WTC11 (cell line): Measurements from ENCODE around the gene MBD3L3.

ENCODE experiments used
- AFF4 ChIP-seq: sonication (generic); formaldehyde crosslinking; IDR thresholded peaks from 2 replicates; pipeline ENCODE4 v1.8.1; 2023; ENCODE audit warnings: mild to moderate bottlenecking, missing genetic modification reagents, borderline replicate concordance
- CTCF ChIP-seq: fragments of 200-600 bp; IDR thresholded peaks from 2 replicates; pipeline ENCODE4 v1.8.0; 2022; ENCODE audit warnings: antibody characterized with exemption
- E2F1 ChIP-seq: sonication (generic); formaldehyde crosslinking; IDR thresholded peaks from 2 replicates; pipeline ENCODE4 v1.8.0; 2022; ENCODE audit warnings: mild to moderate bottlenecking, missing genetic modification reagents
- ELF4 ChIP-seq: sonication (generic); formaldehyde crosslinking; IDR thresholded peaks from 2 replicates; pipeline ENCODE4 v1.8.1; 2022; ENCODE audit warnings: low read depth, mild to moderate bottlenecking, moderate library complexity, missing genetic modification reagents
- GABPB1 ChIP-seq: sonication (generic); formaldehyde crosslinking; IDR thresholded peaks from 2 replicates; pipeline ENCODE4 v1.8.1; 2023; ENCODE audit warnings: mild to moderate bottlenecking, missing genetic modification reagents
- USF2 ChIP-seq: sonication (generic); formaldehyde crosslinking; IDR thresholded peaks from 2 replicates; pipeline ENCODE4 v1.8.1; 2023; ENCODE audit warnings: mild to moderate bottlenecking, missing genetic modification reagents, moderate library complexity
- TF ChIP-seq, protein P1 (sequence below): sonication (generic); formaldehyde crosslinking; IDR thresholded peaks from 2 replicates; pipeline ENCODE4 v1.8.0; 2022; ENCODE audit warnings: mild to moderate bottlenecking, missing genetic modification reagents
- TF ChIP-seq, protein P2 (sequence below): sonication (generic); formaldehyde crosslinking; IDR thresholded peaks from 2 replicates; pipeline ENCODE4 v1.8.0; 2022; ENCODE audit warnings: mild to moderate bottlenecking, missing genetic modification reagents

DNA sequence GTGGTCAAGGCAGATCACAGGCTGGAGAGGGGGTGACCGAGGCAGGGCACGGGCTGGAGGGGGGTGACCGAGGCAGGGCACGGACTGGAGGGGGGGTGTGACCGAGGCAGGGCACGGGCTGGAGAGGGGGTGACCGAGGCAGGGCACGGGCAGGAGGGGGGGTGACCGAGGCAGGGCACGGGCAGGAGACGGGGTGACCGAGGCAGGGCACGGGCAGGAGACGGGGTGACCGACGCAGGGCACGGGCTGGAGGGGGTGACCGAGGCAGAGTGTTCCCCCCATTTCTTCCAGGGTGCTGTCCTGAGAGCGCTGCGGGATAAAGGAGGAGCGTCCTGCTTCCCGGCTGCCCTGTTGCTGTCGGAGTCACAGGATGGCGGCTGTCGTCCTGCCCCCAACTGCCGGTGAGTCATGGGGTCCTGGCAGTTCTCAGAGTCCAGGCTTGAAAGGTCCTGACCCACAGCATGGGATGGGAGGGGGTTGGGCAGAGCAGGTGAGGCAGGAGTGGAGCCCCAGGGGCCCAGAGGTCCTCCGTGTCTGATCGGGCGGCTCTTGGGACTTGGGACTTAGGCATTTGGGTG, 16.3 kb upstream of the MBD3L3 start:
- TF ChIP-seq CTCF (no peak), USF2 (CRISPR knock-in tag) (no peak), E2F1 (no peak), GABPB1 (CRISPR knock-in tag) (no peak), AFF4 (CRISPR knock-in tag) (no peak), ELF4 (CRISPR knock-in tag) (no peak)
- TF ChIP-seq, protein P1, sequence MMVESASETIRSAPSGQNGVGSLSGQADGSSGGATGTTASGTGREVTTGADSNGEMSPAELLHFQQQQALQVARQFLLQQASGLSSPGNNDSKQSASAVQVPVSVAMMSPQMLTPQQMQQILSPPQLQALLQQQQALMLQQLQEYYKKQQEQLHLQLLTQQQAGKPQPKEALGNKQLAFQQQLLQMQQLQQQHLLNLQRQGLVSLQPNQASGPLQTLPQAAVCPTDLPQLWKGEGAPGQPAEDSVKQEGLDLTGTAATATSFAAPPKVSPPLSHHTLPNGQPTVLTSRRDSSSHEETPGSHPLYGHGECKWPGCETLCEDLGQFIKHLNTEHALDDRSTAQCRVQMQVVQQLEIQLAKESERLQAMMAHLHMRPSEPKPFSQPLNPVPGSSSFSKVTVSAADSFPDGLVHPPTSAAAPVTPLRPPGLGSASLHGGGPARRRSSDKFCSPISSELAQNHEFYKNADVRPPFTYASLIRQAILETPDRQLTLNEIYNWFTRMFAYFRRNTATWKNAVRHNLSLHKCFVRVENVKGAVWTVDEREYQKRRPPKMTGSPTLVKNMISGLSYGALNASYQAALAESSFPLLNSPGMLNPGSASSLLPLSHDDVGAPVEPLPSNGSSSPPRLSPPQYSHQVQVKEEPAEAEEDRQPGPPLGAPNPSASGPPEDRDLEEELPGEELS (CRISPR knock-in tag), result no peak
- TF ChIP-seq, protein P2, sequence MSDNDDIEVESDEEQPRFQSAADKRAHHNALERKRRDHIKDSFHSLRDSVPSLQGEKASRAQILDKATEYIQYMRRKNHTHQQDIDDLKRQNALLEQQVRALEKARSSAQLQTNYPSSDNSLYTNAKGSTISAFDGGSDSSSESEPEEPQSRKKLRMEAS, result no peak
